K562 (cell line): ENCODE results near the gene MMP24. TPM values are rescaled to one million over a fixed set of nuclear protein-coding genes. Genes with fewer than 3 reads are reported as not detected.
A peak's percentile ranks its signal among the peaks of the same experiment; 100 is the strongest.

ENCODE experiments used
- ATAC-seq: fragments of 200-7000 bp; cut with Tn5 transposase; 3 replicates; pipeline ENCODE4 v1.9.1; 2020; ENCODE audit warnings: moderate library complexity
- BruUV-seq: library from RNA; stranded (reverse); fragments of 400-500 nt; replicated peaks from 2 replicates; lab custom pipeline; 2021; lab: Mats Ljungman, UMichigan
- CTCF ChIA-PET: fragments of 300-600 bp; formaldehyde crosslinking; extraction: SDS; loops from one replicate; lab custom pipeline; 2021; ENCODE audit warnings: low intra/inter-chr PET ratio; lab: Yijun Ruan, JAX
- POLR2A ChIA-PET: fragments of 300-600, 350-650 bp; sonication (Branson Sonifier 250); formaldehyde crosslinking; extraction: SDS; loops from one replicate; lab custom pipeline; 2021; ENCODE audit warnings: antibody characterized with exemption, inconsistent platforms; lab: Yijun Ruan, JAX
- DNase-seq, 4 experiments: peaks; one replicate each; pipeline versions ENCODE4 v3.0.0 to v3.0.0-alpha.2; 2011 to 2018; ENCODE audit warnings: low spot score in 3 of 4, mixed read lengths in 3 of 4; ENCODE audit errors: extremely low read depth in 1 of 4
- FAIRE-seq: peaks from 2 replicates; lab custom pipeline; 2011; peaks lifted over from hg19 to GRCh38; lab: Jason Lieb, UNC
- H2AFZ ChIP-seq: 2 replicates; pipeline ENCODE4 v1.6.0; 2011; ENCODE audit warnings: low read depth, low read length, control low read depth, inconsistent platforms
- H3K27ac ChIP-seq: fragments of 200-600 bp; 3 replicates; pipeline ENCODE4 v1.8.0; 2011; ENCODE audit warnings: low read depth, mild to moderate bottlenecking, control low read depth, inconsistent platforms, low read length, moderate library complexity, mixed read lengths; ENCODE audit errors: extremely low read depth
- H3K27me3 ChIP-seq, 2 experiments: fragments of 300-600 bp in 1 of 2; 2 replicates in 1 of 2; 3 replicates in 1 of 2; pipeline versions ENCODE4 v1.6.0 to v1.8.0; 2011; ENCODE audit warnings: inconsistent platforms in 2 of 2, low read length in 2 of 2, mild to moderate bottlenecking in 1 of 2, mixed read lengths in 1 of 2, moderate library complexity in 1 of 2; ENCODE audit not compliant: control insufficient read depth in 2 of 2, insufficient read depth in 2 of 2
- H3K36me3 ChIP-seq: fragments of 300-600 bp; 3 replicates; pipeline ENCODE4 v1.8.0; 2011; ENCODE audit warnings: mild to moderate bottlenecking, low read length, inconsistent platforms; ENCODE audit not compliant: control insufficient read depth, insufficient read depth
- H3K4me1 ChIP-seq, 2 experiments: fragments of 200-600 bp in 1 of 2; replicated peaks in 1 of 2; 2 replicates in 1 of 2; 3 replicates in 1 of 2; pipeline versions ENCODE4 v1.5.1 to v1.8.0; 2011; ENCODE audit warnings: inconsistent platforms in 2 of 2, low read length in 2 of 2, mild to moderate bottlenecking in 1 of 2, mixed read lengths in 1 of 2, moderate library complexity in 1 of 2; ENCODE audit not compliant: control insufficient read depth in 2 of 2, insufficient read depth in 2 of 2
- H3K4me2 ChIP-seq: 2 replicates; pipeline ENCODE4 v1.6.1; 2011; ENCODE audit warnings: low read length, control low read depth, inconsistent platforms, mixed read lengths; ENCODE audit not compliant: insufficient read depth
- H3K4me3 ChIP-seq: fragments of 200-600 bp; sonication (generic), shearing (Covaris generic); 2 replicates; pipeline ENCODE4 v1.5.1; 2016; ENCODE audit warnings: control low read depth, inconsistent platforms
- H3K79me2 ChIP-seq: fragments of 200-600 bp; 3 replicates; pipeline ENCODE4 v1.8.0; 2011; ENCODE audit warnings: low read length, inconsistent platforms; ENCODE audit not compliant: control insufficient read depth, insufficient read depth
- H3K9ac ChIP-seq, 2 experiments: 2 replicates each; pipeline versions ENCODE4 v1.6.0 to v1.6.1; 2011; ENCODE audit warnings: low read depth in 2 of 2, low read length in 2 of 2, control low read depth in 1 of 2, inconsistent platforms in 1 of 2, mild to moderate bottlenecking in 1 of 2, mixed read lengths in 1 of 2; ENCODE audit not compliant: insufficient read depth in 1 of 2
- H3K9me1 ChIP-seq: one replicate; pipeline ENCODE4 v1.6.0; 2011; ENCODE audit warnings: inconsistent platforms, mild to moderate bottlenecking, low read length, moderate library complexity; ENCODE audit not compliant: control insufficient read depth, insufficient read depth
- H3K9me3 ChIP-seq: replicated peaks from 2 replicates; pipeline ENCODE4 v1.5.1; 2011; ENCODE audit warnings: low read depth, low read length, inconsistent platforms; ENCODE audit not compliant: control insufficient read depth, insufficient read depth
- H4K20me1 ChIP-seq: replicated peaks from 2 replicates; pipeline ENCODE4 v1.6.1; 2011; ENCODE audit warnings: low read length, inconsistent platforms, mixed read lengths; ENCODE audit not compliant: control insufficient read depth, insufficient read depth
- C11orf30 ChIP-seq: fragments of 450-650 bp; IDR thresholded peaks from 2 replicates; pipeline ENCODE4 v1.6.1; 2016; ENCODE audit warnings: low read depth, mild to moderate bottlenecking
- CEBPG ChIP-seq, 3 experiments: fragments of 200-800 bp in 1 of 3; sonication (Bioruptor generic) in 1 of 3; sonication (generic) in 1 of 3; formaldehyde crosslinking in 1 of 3; IDR thresholded peaks in 2 of 3; conservative IDR thresholded peaks in 1 of 3; 2 replicates each; pipeline versions ENCODE4 v1.6.1 to v1.8.0; 2016 to 2022; ENCODE audit warnings: missing compliant biosample characterization in 2 of 3, missing genetic modification characterization in 2 of 3, mild to moderate bottlenecking in 1 of 3, missing genetic modification reagents in 1 of 3
- MAFF ChIP-seq: IDR thresholded peaks from 2 replicates; pipeline ENCODE4 v1.6.1; 2012; ENCODE audit warnings: low read length, improper control_type of control experiment
- MCM3 ChIP-seq: fragments of 450-650 bp; IDR thresholded peaks from 2 replicates; pipeline ENCODE4 v1.6.1; 2016
- MEIS2 ChIP-seq: fragments of 450-650 bp; IDR thresholded peaks from 2 replicates; pipeline ENCODE4 v1.6.1; 2014; ENCODE audit warnings: mild to moderate bottlenecking; ENCODE audit not compliant: partially characterized antibody
- MGA ChIP-seq: fragments of 450-650 bp; IDR thresholded peaks from 2 replicates; pipeline ENCODE4 v1.6.1; 2016; ENCODE audit warnings: mild to moderate bottlenecking, moderate library complexity
- SMARCB1 ChIP-seq: IDR thresholded peaks from 2 replicates; pipeline ENCODE4 v1.6.1; 2011; ENCODE audit warnings: improper control_type of control experiment, low read depth; ENCODE audit not compliant: insufficient read length
- whole genome bisulfite sequencing: fragments of 100-300 bp; shearing (Covaris generic); methylation state at CpG from one replicate; pipeline ENCODE4 v1.1.6; 2016; ENCODE audit warnings: low coverage, mixed read lengths; ENCODE audit not compliant: insufficient coverage; ENCODE audit errors: missing lambda C conversion rate; 5-methylcytosine and 5-hydroxymethylcytosine counted together
- in situ Hi-C: fragments of 300-500 bp; cut with MboI; formaldehyde crosslinking; loops from 4 replicates; pipeline ENCODE4 v1.15.0; 2018; ENCODE audit warnings: inconsistent platforms, mixed read lengths
- intact Hi-C: fragments of 100-400 bp; cut with micrococcal nuclease; formaldehyde crosslinking; loops from 2 replicates; pipeline ENCODE4 v1.14.2; 2022
- polyA plus RNA-seq, 8 experiments: library from polyadenylated mRNA; depleted of rRNA in 4 of 8; stranded (reverse) in 5 of 8; unstranded in 3 of 8; fragments of >200 nt; fragmentation: Nextera tagmentation in 2 of 8; fragmentation: Illumina TruSeq in 1 of 8; extraction: Ambion mirVana in 2 of 8; extraction: Trizol in 1 of 8; gene quantifications; 2 replicates each; pipeline versions ENCODE4 v1.2.1 to v1.2.3, GENCODE V29; 2011 to 2014; ENCODE audit warnings: inconsistent platforms in 1 of 8, missing spikeins in 1 of 8
- total RNA-seq, 7 experiments: library from RNA; depleted of rRNA in 6 of 7; stranded (reverse); fragments of >200 nt in 6 of 7; fragmentation: Illumina TruSeq in 2 of 7; extraction: Trizol in 2 of 7; gene quantifications; 2 replicates each; pipeline versions ENCODE4 v1.2.1 to v1.2.3, GENCODE V29; 2011 to 2021; ENCODE audit warnings: low replicate concordance in 1 of 7

MMP24 gene
- total and polyA plus RNA-seq, 9 of the 15 experiments (the other 6 are each of a cell fraction or from before 2014, with no cell fraction given), result 0.03 to 0.07 (median 0.03) TPM; not detected in 6

GRCh38 chr20:35271073-35271882 is 44.8 kb downstream of the MMP24 start:
- Histone ChIP-seq H3K4me1 (peaks cover 8 to 46% of the 10 kb centered on the region in 2 experiments; a peak in 4 of 5 replicates), H3K79me2 (peaks cover 4% of the 10 kb centered on the region; the same call in 1 of the 3 replicates), H3K9ac (peak overlapping the region; percentile 45 to 86; a peak in 3 of 4 replicates), H2AFZ (peak overlapping the region; percentile 80), H3K36me3 (peaks cover 14% of the 10 kb centered on the region; the same call in 2 of the 3 replicates), H3K27me3 (no peaks in the 10 kb centered on the region), H3K9me1 (no peaks in the 10 kb centered on the region), H3K9me3 (no peaks in the 10 kb centered on the region), H3K4me3 (no peak overlapping the region), H3K27ac (peak overlapping the region; percentile 66; the same call in 2 of the 3 replicates), H3K4me2 (peak overlapping the region; percentile 53), H4K20me1 (no peaks in the 10 kb centered on the region)
- 57% methylated on average over 20 of the region's 20 CpGs for WGBS
- POLR2A ChIA-PET, result interaction anchor here (0.5 to 2.0 kb wide), 7 partner anchors 10 to 177 kb away, joined by 3 to 10 read pairs (median 3); partner anchors contain the start of genes EDEM2 and EIF6
- ATAC-seq, result peak; percentile 94
- intact Hi-C loops (no loop called here), in situ Hi-C loops (no loop called here)
- FAIRE-seq, result peak; percentile 95
- peak; percentile 76 to 87 (median 80) for DNase-seq
- BruUV-seq, result TSS peak; percentile 72
- CTCF ChIA-PET, result interaction anchor here (5.3 kb wide), 1 partner anchor 126 kb away, joined by 28 read pairs; the partner anchor contains the start of gene EDEM2
- no peak for TF ChIP-seq MCM3
- TF ChIP-seq C11orf30, result peak; percentile 92
- TF ChIP-seq CEBPG (CRISPR knock-in tag; IDR thresholded peaks at IDR 0.05), result 0 out of 2 replicates have a peak, but pooled peaks have one; percentile 24
- TF ChIP-seq CEBPG (tag; conservative IDR thresholded peaks at IDR 0.05 in 1 of 2, IDR thresholded peaks at IDR 0.05 in 1 of 2), result no peak
- TF ChIP-seq SMARCB1, result no peak
- TF ChIP-seq MAFF, result peak; percentile 50; the same call in 1 of the 2 replicates
- no peak for TF ChIP-seq MGA
- TF ChIP-seq MEIS2, result peak; percentile 9
